GM12875 (cell line): Measurements from ENCODE around the gene VKORC1.

ENCODE experiments used
- H3K4me3 ChIP-seq: one replicate; pipeline ENCODE4 v1.5.1; 2011; ENCODE audit warnings: low read depth, low read length, control low read depth
- CTCF ChIP-seq: IDR thresholded peaks from 2 replicates; pipeline ENCODE4 v1.5.1; 2011; ENCODE audit warnings: low read depth, mild to moderate bottlenecking, control low read depth, inconsistent platforms, low read length, moderate library complexity, borderline replicate concordance; ENCODE audit not compliant: insufficient read depth

Gene VKORC1

GRCh38 chr16:31133046-31133501 lies 38.5 kb upstream of the VKORC1 start:
- no peak overlapping the region for H3K4me3 ChIP-seq
- no peak for TF ChIP-seq CTCF

- no peak overlapping the region for H3K4me3 ChIP-seq
- TF ChIP-seq CTCF = no peak
These were observed 37.8 kb upstream of the VKORC1 start for GRCh38 chr16:31132303-31132979.

GRCh38 chr16:31131841-31132271 lies 37.3 kb upstream of the VKORC1 start:
- no peak overlapping the region for H3K4me3 ChIP-seq
- no peak for TF ChIP-seq CTCF

- TF ChIP-seq CTCF = no peak
- no peak overlapping the region for H3K4me3 ChIP-seq
These were observed 36.8 kb upstream of the VKORC1 start for GRCh38 chr16:31131416-31131815.

GRCh38 chr16:31130899-31131298 lies 36.3 kb upstream of the VKORC1 start:
- no peak overlapping the region for H3K4me3 ChIP-seq
- TF ChIP-seq CTCF = no peak

- H3K4me3 ChIP-seq = no peak overlapping the region
- TF ChIP-seq CTCF = no peak
These were observed 35.8 kb upstream of the VKORC1 start for GRCh38 chr16:31130336-31130891.
